Suppressor macrophage treated with lipopolysaccharide for 4 hours (primary cell): ENCODE results near the gene STX10.
A peak's percentile ranks its signal among the peaks of the same experiment; 100 is the strongest.
"Not testable (repeated sequence)": the region's sequence is repeated elsewhere in the genome, so short reads cannot be mapped to it uniquely, and the experiment has no call there.

Experiments
- DNase-seq: peaks from one replicate; pipeline ENCODE4 v3.0.0-alpha.2; 2020

Gene STX10, protein sequence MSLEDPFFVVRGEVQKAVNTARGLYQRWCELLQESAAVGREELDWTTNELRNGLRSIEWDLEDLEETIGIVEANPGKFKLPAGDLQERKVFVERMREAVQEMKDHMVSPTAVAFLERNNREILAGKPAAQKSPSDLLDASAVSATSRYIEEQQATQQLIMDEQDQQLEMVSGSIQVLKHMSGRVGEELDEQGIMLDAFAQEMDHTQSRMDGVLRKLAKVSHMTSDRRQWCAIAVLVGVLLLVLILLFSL

DNA sequence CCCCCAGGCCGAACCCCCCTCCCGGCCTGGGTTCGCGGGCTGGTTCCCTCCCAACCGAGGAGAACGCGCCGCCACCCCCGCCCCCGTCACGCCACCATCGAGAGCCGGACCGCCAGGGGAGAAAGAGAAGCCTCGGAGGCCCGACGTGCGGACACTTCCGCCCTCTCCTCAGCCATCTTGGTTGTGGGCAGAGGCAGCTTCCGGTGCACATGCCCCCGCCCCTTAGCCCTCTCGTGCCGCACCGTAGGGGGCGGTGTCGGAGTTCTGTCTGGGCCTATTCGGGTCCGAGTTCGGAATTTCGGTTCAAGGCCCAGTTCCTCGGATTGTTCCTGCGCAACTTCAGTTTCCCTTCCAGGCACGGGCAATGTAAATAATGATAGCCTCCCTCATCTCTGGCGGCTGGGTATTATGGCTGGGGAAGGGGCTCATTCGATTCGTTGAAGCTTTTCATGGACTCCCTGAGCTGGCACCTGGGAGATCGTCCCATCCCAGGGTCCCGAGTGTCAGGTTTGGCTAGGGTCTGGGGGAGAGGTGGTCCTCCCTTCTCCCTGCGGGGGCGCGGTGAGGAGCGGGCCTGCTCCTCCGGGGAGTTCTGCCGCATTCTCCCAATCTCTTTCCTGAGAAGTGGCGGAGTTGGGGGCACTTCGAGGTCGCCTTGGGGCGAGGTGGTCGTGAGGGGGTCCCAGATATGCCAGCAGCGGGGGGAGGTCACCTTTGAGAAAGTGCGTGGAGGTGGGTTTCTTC lies at the start of gene STX10, which contains the start of gene IER2:
STX10 (minus strand) TSS at position 189 of the 744 bp plus-strand sequence. CDS start 202 bp downstream, outside the sequence.
IER2 (plus strand) TSS at position 225 of the 744 bp plus-strand sequence. CDS start 2,776 bp downstream, outside the sequence.
- DNase-seq, result peak; percentile 98

DNA sequence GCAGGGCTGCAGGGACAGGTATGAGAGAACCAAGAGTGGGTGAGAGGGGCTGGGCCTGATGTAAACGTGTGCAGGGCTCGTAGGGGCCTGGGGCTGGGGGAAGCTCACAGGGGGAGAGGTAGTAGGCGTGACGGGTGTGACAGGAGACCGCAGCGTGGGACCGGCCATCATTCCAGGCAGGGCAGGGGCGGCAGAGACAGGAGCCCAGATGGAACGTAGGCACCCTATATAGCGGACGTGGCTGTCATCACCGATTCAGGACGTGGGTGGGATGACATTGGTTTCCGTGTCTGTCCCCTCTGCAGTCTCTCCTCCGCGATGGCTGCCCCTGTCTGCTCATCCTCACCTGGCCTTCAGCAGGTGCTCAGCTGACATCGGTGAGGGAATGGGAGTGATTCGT lies 48.5 kb upstream of the STX10 start:
- DNase-seq, result no peak

DNA sequence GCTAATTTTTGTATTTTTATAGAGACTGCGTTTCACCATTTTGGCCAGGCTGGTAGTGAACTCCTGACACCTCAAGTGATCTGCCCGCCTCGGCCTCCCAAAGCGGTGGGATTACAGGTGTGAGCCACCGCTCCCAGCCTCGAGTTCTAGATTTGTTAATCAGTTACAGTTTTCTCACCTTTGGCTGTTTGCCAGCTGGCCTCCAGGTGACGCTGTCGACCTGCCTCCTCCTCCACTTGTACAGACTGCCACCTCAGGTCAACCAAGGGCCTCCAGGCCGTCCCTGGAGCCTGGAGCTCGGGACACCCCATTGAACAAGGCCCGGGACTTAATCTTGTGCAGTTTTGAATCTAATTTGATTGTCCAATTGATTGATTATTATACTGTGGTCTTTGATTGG lies 45.5 kb upstream of the STX10 start:
- no peak for DNase-seq

DNA sequence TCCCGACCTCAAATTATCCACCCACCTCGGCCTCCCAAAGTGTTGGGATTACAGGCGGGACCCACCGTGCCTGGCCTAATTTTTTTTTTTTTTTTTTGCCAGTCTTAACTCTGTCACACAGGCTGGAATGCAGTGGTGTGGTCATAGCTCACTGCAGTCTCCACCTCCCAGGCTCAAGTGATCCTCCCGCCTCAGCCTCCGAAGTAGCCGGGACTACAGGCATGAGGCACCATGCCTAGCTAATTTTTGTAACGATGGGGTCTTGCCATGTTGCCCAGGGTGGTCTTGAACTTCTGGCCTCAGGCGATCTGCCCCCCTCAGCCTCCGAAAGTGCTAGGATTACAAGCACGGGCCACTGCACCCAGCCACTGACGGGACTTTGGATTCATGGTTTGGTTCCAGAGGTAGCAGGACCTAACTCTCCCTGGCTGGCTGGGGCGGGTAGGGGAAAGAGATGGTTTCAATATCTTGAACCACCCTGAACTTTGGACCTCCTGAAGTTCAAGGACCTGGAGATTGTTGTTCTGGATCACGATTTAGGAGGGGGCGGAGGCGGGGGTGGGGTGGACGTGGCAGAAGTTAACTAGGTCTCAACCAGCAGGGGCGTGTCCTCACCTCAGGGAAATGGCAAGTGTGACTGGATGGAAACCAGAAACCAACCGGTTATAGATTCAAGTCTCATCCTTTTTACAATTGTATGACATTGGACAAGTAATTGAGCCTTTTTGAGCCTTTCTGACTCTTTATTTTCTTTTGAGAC lies 40.8 kb upstream of the STX10 start:
- no peak for DNase-seq

DNA sequence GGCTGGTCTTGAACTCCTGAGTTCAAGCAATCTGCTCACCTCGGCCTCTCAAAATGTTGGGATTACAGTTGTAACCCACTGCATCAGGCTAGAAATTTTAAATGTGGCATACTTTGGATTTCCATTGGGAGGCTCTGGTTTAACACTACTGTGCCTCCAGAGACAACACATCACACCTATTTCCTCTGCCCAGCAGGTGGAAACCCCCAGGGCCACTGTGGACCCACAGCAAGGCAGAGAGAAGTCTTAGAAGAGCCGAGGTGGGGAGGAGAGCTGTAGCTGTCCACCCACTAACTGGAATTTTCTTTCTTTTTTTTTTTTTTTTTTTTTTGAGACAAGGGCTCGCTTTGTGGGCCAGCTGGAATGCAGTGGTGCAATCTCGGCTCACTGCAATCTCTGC lies 39.4 kb upstream of the STX10 start:
- no peak for DNase-seq

DNA sequence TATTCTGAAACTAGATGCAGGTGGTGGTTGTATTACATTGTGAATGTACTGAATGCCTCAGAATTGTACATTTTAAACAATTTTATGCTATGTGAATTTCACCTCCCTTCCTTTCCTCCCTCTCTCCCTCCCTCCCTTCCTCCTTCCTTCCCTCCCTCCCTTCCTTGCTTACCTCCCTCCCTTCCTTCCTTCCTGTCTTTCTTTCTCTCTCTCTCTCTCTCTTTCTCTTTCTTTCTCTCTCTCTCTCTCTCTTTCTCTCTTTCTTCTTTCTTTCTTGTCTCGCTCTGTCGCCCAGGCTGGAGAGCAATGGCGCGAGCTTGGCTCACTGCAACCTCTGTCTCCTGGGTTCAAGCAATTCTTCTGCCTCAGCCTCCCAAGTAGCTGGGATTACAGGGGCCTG lies 37.2 kb upstream of the STX10 start:
- no peak for DNase-seq

DNA sequence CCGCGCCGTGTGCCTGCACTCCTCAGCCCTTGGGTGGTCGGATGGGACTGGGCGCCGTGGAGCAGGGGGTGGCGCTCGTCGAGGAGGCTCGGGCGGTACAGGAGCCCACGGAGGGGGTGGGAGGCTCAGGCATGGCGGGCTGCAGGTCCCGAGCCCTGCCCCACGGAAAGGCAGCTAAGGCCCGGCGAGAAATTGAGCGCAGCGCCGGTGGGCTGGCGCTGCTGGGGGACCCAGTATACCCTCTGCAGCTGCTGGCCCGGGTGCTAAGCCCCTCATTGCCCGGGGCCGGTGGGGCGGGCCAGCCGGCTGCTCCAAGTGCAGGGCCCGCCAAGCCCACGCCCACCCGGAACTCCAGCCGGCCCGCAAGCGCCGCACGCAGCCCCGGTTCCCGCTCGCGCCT lies 36.5 kb upstream of the STX10 start:
- not testable (repeated sequence) for DNase-seq

DNA sequence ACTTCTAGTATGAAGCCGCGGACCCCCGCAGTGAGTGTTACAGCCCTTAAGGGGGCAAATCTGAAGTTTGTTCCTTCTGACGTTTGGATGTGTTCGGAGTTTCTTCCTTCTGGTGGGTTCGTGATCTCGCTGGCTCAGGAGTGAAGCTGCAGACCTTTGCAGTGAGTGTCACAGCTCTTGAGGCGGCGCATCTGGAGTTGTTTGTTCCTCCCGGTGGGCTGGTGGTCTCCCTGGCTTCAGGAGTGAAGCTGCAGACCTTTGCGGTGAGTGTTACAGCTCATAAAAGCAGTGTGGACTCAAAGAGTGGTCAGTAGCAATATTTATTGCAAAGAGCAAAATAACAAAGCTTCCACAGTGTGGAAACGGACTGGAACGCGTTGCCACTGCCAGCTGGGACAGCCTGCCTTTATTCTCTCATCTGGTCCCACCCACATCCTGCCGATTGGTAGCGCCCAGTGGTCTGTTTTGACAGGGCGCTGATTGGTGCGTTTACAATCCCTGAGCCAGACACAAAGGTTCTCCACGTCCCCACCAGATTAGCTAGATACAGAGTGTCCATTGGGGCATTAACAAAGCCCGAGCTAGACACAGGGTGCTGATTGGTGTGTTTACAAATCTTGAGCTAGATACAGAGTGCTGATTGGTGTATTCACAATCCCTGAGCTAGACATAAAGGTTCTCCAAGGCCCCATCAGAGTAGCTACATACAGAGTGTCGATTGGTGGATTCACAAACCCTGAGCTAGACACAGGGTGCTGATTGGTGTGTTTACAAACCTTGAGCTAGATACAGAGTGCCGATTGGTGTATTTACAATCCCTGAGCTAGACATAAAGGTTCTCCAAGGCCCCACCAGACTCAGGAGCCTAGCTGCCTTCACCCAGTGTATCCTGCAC lies 35.8 kb upstream of the STX10 start:
- DNase-seq, result not testable (repeated sequence)

DNA sequence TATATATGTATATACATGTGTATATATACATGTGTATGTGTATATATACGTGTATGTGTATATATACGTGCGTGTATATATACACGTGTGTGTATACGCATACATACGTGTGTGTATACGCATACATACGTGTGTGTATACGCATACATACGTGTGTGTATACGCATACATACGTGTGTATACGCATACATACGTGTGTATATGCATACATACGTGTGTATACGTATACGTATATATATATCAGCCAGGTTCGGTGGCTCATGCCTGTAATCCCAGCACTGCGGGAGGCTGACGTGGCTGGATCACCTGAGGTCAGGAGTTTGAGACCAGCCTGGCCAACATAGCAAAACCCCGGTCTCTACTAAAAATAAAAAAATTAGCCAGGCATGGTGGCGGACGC lies 34.8 kb upstream of the STX10 start:
- DNase-seq, result not testable (repeated sequence)

DNA sequence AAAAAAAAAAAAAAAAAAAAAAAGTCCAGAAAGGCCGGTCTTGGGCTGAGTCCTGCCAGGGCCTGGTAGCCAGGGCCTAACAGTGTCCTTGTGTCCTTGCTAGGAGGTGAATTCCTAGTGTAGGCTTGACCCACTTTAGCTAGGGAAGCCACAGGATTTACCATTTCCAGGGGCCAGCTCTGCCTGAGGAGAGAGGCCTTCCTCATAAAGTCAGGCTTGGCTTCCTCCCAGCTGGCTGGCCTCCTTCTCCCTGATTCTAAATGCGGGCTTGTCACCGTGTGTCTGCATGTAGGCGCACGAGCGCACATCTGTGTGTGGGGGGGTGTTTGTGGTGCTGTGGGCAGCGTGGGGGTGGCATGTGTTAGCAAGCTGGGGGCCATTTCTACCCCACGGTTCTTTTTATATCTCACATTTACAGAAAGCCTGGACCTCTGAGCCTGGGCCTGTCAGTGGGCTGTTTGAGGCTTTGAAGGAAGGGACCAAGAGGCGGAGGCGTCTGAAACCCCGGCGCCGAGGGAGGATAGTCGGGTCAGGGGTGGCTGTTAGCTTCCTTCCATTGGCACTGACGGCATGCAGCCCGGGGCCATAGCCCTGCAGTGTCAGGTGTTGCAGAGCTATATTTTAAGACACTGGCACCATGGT lies 31.7 kb upstream of the STX10 start:
- DNase-seq, result peak; percentile 36

DNA sequence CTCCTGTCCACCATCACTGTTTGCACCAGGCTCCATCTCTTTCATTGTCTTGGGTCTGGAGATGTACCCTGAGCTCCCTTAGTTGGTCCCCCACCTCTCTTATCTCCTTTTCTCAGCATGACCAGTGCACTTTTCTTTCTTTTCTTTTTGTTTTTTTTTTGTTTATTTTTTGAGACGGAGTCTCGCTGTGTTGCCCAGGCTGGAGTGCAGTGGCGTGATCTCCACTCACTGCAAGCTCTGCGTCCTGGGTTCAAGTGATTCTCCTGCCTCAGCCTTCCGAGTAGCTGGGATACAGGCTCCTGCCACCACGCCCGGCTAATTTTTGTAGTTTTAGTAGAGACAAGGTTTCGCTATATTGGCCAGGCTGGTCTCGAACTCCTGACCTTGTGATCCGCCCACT lies 28.1 kb upstream of the STX10 start:
- DNase-seq, result not testable (repeated sequence)

DNA sequence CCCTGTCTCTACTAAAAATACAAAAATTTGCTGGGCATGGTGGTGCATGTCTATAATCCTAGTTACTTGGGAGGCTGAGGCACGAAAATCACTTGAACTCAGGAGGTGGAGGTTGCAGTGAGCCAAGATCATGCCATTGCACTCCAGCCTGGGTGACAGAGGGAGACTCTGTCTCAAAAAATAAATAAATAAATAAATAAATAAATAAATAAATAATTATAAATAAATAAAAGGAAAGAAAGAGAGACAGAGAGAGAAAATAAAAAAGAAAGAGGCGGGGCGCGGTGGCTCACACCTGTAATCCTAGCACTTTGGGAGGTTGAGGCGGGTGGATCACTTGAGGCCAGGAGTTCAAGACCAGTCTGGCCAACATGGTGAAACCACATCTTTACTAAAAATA lies 27.4 kb upstream of the STX10 start:
- DNase-seq, result not testable (repeated sequence)

DNA sequence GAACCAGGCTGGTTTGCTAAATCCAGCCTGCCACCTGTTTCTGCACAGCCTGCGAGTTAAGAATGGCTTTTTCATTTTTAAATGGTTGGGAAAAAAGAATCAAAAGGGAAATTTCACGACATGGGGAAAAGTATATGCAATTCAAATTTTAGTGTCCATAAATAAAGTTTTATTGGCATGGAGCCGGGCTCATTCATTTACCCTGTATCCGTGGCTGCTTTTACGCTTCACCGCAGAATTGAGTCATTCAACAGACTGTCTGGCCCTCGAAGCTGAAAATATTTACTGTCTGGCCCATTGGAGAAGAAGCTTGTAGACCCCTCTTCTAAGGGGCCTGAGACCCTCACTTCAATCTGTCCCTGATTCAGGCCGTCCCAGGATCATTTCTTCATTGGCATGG lies 26.2 kb upstream of the STX10 start:
- no peak for DNase-seq

DNA sequence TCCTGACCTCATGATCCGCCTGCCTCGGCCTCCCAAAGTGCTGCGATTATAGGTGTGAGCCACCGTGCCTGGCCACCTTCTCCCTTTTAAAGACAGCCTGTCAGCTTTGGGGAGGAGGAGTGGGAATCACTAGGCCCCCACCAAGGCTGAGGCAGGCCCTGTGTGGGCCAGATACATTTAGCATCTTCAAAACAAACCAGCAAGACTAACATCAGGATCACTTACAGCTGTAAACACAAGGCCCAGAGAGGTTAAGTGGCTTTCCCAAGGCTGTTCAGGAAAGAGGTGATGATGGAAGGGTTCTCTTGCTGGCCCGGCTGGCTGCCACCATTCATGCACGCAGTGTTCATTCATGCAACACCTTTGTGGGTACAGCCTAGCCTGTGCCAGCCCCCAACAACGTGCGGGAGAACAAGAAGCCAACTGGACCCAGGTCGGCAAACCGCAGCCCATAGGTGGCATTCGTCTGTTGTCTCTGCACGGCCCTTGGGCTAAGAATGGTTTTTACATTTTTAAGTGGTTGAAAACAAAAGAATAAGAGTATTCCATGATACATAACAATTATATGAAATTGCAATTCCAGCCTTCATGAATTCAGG lies 23.1 kb upstream of the STX10 start:
- no peak for DNase-seq

DNA sequence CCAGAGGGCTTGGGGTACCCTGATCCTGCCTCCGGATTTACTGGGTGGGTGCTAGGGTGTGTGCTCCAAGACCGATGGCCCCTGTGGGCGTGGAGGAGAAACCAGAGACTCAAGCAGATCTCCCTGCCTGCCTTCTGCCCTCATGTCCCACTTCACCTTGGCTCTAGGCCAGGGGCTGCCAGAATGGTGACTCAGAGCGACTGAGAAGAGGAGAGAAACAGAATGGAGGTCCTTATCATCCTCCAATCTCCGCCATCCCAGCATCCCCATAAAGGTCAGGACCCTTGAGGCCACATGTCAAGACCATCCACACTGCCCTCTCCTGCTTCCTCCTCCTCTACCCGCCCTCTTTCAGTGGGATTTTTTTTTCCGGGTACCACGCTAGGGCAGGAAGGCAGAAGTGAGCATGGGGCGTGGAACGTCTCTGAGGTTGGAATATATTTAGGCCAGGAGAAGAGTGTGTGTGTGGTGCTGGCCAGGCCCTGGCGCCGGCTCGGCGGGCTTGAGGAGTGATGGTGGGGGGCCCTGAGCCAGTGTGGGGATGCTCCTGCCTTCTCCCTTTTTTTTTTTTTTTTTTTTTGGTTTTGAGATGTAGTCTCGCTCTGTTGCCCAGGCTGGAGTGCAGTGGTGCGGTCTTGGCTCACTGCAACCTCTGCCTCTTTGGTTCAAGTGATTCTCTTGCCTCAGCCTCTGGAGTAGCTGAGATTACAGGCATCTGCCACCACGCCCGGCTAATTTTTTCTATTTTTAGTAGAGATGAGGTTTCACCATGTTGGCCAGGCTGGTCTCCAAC lies 22.4 kb upstream of the STX10 start:
- DNase-seq, result peak; percentile 83

DNA sequence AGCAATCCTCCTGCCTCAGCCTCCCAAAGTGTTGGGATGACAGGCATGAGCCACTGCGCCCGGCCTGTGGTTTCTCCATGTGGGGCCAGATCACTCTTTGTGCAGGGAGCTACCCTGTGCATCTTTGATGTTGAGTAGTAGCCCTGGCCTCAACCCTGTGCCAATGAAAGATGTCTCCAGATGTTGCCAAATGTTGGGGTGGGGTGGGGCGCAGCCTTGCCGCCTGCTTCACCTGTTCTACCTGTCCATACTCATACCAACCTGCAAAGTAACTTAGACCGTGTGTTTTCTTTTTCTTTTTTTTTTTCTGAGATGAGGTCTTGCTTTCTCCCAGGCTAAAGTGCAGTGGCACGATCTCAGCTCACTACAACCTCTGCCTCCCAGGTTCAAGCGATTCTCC lies 21.0 kb upstream of the STX10 start:
- DNase-seq, result no peak

DNA sequence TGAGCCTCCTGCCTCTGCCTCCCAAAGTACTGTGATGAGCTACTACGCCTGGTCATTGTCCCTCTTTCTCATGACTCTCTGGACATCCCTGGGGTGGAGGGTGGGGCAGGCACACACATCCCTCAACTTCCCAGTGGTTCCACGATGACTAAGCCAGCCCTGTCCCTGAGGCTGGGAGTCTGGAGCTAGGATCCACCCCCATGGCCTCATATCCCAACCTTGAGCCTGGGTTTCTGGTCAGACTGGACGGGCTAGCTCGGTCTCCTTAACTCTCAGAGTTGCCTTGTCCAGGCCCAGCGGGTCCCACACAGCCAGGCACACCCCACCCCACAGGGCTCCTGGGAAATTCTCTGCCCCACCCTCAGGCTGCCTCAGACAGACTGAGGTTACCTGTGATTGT lies 19.6 kb upstream of the STX10 start:
- no peak for DNase-seq

DNA sequence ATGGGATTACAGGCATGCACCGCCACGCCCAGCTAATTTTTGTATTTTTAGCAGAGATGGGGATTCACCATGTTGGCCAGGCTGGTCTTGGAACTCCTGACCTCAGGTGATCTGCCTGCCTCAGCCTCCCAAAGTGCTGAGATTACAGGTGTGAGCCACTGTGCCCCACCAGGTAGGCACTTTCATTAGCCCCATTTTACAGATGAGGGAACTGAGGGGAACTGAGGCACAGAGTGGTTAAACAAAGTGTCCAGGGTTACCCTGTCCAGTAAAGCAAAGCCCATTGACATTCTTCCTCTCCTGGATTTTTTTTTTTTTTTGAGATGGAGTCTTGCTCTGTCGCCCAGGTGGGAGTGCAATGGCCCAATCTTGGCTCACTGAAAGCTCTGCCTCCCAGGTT lies 16.0 kb upstream of the STX10 start:
- not testable (repeated sequence) for DNase-seq

DNA sequence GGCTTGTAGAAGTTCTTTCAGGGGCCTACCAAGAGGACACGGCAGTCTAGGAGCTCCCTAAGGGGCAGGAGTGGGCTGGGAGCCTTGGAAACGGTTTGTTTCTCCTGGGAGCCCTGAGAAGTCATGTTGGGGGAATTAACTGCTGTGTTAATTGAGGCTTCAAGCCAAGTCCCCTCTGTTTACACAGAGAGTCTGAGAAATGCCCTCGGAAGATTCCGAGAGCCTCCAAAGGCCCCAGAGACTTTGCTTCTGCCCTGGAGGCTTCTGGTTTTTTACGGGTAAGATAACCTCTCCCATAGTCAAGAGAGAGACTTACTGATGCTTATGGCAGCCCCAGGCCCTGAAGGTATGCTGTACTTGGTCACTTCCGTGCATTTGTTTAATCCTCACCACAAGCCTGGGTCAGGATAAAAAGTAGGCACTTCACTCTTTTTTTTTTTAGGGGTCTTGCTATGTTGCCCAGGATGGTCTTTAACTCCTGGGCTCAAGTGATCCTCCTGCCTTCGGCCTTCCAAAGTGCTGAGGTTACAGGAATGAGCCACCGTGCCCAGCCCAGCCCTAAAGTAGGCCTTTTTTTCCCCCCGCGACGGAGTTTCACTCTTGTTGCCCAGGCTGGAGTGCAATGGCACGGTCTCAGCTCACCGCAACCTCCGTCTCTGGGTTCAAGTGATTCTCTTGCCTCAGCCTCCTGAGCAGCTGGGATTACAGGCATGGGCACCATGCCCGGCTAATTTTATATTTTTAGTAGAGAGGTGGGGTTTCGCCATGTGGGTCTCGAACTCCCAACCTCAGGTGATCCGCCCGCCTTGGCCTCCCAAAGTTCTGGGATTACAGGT lies 15.2 kb upstream of the STX10 start:
- DNase-seq, result no peak
